GM18907 (cell line): Measurements from ENCODE around the gene TRMT2A.

Experiments used
- ATAC-seq: cut with Tn5 transposase; IDR thresholded peaks from one replicate; pipeline ENCODE4 v1.9.1; 2021; ENCODE audit warnings: mild to moderate bottlenecking, moderate library complexity; ENCODE audit not compliant: unreplicated experiment

The TRMT2A gene

GRCh38 chr22:20066617-20067383 lies 50.2 kb downstream of the TRMT2A start:
- ATAC-seq, result no peak

- ATAC-seq, result no peak
Measured at GRCh38 chr22:20065896-20066616, 51.0 kb downstream of the TRMT2A start.

- no peak for ATAC-seq
Measured at GRCh38 chr22:20064545-20065262, 52.3 kb downstream of the TRMT2A start.

GRCh38 chr22:20064140-20064480 lies 52.9 kb downstream of the TRMT2A start:
- no peak for ATAC-seq

- ATAC-seq, result no peak
Measured at GRCh38 chr22:20063271-20064139, 53.5 kb downstream of the TRMT2A start.

- ATAC-seq, result no peak
Measured at GRCh38 chr22:20062766-20063083, 54.3 kb downstream of the TRMT2A start.

GRCh38 chr22:20062043-20062765 lies 54.8 kb downstream of the TRMT2A start:
- no peak for ATAC-seq
